Adrenal gland (tissue), 5 donors: Measurements from ENCODE around the gene STRN4.

ENCODE experiments used
- CTCF ChIP-seq, 6 experiments: fragments of 450-650 bp in 4 of 6; fragments of 200-600 bp in 2 of 6; sonication (generic) in 1 of 6; IDR thresholded peaks; 1 replicate in 5 of 6; 2 replicates in 1 of 6; pipeline versions ENCODE4 v1.5.1 to v1.8.0; 2016 to 2021; ENCODE audit warnings: antibody characterized with exemption in 6 of 6, mild to moderate bottlenecking in 2 of 6, moderate library complexity in 1 of 6
- POLR2A ChIP-seq, 2 donors: fragments of 450-650 bp; IDR thresholded peaks; one replicate each; pipeline ENCODE4 v1.6.1; 2017; ENCODE audit warnings: antibody characterized with exemption in 2 of 2, mild to moderate bottlenecking in 2 of 2, moderate library complexity in 1 of 2
- donor health status: DM: no; HTN: no; CAD: no.

- TF ChIP-seq CTCF (IDR thresholded peaks at IDR 0.05), result no peak
- TF ChIP-seq POLR2A (IDR thresholded peaks at IDR 0.05), result no peak
These were observed 26.4 kb downstream of the STRN4 start for GRCh38 chr19:46719629-46720502.
